ENCODE data around the gene CGRRF1.

Gene CGRRF1

DNA sequence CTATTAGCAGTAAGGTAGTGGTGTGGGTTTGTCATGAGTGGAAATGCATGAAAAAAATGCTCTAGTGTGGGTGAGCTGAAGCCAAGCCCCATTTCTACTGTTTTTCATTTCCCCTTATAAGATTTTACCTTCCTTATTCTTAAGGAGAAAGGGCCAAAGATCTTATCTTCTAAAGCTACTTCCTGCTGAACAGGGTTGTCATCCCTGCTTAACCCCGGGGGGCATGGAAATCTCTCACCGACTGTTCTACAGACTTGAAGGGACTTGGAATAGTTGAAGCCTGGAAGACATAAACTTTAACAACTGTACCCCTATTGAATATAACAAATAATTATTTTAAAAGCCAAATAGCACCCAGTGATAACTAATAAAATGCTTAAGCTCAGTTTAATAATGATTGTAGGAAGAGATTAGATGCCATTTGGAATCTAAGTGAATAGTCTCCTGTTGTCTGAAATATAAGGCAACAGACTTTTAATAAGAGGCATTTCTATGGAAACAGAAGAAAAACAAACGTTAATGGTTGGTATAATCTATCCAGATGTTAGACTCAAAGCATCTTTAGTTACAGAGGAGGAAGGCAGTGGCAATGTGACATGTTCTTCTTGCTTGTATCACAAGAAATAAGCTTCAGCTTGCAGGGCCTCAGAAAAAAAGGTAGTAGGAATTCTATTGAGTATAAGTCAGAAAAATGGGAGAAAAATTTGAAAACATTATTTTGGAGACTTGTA, 19.1 kb upstream of the CGRRF1 start:
- no peak for DNase-seq

DNA sequence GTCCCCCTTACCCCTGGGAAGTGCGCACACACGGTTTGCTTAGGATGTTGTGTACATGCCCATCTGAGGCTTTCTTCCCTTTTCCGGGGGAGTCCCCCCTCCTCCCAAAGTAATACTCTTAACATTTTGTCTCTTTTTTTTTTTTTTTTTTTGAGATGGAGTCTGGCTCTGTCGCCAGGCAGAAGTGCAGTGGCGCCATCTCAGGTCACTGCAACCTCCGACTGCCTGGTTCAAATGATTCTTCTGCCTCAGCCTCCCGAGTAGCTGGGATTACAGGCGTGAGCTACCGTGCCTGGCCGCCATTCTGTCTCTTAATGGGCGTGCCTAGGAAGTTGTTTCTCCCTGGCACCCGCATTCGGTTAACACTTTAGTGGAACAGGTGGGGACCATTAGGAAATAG, 16.4 kb upstream of the CGRRF1 start:
- no peak for DNase-seq

DNA sequence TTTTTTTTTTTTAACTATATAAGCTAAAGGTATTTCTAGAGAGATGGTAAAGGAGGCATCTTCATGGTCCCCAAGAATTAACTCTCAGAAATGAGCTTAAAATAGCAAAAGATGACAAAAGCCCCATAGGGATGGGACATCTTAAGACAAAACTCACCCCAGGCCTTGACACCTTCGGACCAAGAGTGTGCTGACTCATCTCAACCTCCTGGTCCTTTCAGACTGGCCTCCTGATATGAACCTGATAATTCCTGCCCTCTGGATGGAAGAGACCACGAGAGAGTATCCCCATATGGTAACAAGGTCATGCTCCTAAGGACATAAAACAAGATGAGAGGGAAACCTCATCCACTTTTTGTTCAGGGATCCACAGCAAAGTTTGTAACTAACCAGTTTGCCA, 12.5 kb upstream of the CGRRF1 start:
- no peak for DNase-seq

DNA sequence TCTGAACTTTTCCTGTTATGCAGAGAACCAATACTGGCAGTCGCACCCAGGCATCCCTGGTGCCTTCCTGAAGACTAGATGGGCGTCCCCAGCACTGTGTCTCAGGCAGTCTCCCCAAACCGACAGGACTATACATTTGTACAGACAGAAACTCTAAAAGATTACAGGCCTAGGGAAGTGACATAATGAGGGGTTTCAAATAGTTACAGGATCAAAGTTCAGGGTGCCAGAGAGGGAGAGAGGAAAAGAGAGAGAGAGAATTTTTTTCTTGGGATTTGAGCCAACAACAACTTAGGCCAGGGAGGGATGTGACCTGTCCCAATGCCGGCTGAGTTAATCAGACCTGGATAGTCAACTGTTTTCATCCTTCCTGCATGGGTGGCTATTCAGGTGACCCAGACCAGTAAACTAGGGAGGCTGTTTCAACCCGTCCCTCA, 11.6 kb upstream of the CGRRF1 start:
- DNase-seq = no peak

DNA sequence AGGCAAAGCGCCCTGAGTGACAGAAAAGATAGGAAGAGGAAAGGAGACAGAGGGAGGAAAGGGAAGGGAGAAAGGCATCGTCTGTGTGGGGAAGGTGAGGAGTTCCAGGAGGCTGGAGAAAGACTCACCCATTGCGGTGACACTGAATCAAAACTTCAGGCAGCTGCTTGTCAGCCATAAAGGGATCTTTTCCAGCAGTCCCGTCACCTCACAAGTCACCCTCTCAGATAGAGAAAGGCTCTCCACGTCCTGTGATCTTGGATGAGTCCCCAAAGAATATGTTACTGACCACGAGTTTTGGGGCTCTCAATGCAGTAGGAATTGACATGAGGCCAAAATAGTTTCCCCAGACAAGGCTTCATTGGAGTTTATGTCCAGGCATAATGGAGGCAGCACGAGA, 11.1 kb upstream of the CGRRF1 start:
- DNase-seq = no peak

DNA sequence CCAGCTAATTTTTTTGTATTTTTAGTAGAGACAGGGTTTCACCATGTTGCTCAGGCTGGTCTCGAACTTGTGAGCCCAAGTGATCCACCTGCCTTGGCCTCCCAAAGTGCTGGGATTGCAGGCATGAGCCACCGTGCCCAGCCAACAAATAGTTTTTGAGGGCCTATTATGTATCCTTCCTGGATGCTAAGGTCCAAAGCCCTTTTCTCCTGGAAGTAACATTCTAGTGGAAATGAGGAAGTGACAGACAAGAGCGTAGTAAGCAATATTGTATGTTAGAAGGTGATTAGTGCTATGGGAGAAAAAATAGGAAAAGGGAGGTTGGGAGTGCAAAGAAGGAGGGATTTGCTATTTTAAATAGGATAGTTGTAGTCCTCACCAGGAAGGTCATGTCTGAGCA, 9.0 kb upstream of the CGRRF1 start:
- DNase-seq = no peak

DNA sequence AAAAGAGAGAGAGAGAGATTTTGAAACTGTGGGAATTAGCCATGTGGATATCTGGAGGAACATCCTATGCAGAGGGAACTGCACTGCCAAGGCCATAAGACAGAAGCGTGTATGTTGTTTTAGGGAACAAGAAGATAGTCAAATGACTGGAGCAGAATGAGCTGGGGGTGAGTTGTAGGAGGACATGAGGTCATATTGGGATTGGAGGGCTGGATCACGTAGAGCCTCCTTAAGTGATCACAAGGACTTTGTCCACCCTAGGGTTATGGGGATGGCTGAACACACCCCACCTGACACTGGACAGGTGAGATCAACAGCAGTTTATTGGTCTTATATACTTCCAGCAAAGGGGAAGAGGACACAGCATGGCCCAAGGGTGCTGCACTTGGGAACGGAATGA, 8.2 kb upstream of the CGRRF1 start:
- DNase-seq = no peak

DNA sequence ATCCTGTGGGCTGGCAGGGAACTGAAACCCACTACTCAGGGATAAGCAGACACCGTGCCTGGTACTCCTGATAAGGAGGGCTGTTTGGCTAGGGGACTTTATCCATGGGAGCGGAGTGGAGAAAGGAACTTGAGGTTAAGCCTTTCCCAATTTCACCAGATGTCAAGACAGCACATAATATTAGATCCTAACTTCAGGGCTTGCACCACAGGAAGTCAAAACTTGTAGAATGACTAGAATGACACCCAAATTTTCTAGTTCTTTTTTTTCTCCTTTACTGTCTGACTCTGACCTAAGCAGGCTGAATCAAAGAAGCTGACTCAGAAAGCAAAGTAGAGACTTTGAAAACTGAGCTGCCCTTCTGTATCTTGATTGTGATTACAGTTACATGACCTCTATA, 7.1 kb upstream of the CGRRF1 start:
- DNase-seq = no peak

DNA sequence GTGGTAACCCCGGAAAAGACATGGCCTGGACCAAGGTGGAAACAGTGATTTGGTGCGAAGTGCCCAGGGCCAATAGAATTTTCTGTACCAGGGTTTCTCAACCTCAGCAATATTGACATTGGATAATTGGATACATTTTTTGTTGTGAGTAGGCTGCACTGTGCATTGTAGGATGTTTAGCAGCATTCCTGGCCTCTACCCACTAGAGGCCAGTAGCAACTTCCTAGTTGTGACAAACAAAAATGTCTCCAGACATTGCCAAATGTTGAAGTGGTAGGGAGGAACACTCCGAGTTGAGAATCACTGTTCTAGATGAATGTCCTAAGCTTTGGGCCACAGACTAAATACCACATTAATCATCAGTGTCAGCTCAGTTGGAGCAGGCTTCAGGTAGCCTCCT, 6.2 kb upstream of the CGRRF1 start:
- peak; percentile 25 for DNase-seq

DNA sequence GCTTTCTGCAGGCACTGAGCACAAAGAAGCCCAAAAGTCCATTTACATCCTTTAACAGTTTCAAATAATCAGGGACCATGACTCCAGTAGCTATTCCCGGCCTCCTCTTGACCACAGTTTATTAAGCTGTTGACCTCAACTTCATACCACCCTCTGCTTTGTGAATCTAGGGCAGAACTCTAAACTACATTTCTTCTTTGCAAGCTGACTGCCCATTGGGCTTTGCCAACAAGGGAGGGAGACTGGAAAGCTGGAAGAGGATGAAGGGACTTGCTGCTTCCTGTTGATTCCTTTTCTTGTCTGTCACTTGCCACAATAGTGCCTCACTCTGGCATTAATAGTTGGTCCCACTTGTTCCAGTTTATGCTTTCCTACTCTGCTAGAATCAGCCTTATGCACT, 2.7 kb downstream of the CGRRF1 start:
- DNase-seq = no peak

DNA sequence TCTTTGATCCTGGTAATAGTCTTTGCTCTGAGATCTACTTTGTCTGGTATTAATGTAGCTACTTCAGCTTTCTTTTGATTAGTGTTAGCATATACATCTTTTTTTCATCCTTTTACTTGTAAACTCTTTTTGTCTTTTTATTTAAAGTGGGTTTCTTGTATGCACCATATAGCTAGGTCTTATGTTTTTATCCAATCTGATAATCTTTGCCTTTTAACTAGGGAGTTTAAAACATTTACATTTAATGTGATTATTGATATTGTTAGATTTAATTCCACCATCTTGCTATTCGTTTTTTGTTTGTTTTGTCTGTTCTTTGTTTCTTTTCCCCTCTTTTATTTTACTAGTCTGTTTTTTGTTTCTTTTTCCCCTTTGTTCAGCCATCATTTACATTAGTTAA, 6.0 kb downstream of the CGRRF1 start:
- DNase-seq = no peak

DNA sequence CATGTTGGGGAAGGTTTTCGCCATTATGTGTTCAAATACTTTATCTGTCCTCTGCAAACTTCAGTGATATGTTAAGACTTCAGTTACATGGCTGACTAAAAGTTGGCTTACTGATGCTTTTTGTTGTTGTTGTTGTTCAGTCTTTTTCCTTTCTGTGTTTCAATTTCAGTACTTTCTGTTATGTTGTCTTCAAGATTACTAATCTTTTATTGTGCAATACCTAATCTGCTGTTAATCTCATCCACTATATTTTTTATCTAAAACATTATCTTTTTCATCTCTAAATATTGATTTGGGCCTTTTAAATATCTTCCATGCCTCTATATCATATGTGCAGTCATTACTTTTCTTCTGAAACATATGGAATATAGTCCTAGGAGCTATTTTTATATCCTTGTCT, 7.0 kb downstream of the CGRRF1 start:
- DNase-seq = no peak

DNA sequence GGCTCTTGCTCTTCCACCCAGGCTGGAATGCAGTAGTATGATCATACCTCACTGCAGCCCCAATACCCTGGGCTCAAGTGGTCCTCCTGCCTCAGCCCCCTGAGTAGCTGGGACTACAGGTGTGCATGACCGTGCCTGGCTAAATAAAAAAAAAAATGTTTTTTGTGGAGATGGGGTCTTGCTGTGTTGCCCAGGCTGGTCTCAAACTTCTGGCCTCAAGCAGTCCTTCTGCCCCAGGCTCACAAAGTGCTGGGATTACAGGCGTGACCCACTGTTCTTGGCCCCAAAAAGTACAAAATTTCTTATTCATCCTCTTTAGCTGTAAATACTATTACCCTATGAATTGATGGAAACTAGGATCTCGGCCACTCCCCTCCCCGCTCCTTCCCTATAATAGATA, 14.7 kb downstream of the CGRRF1 start:
- DNase-seq = no peak

DNA sequence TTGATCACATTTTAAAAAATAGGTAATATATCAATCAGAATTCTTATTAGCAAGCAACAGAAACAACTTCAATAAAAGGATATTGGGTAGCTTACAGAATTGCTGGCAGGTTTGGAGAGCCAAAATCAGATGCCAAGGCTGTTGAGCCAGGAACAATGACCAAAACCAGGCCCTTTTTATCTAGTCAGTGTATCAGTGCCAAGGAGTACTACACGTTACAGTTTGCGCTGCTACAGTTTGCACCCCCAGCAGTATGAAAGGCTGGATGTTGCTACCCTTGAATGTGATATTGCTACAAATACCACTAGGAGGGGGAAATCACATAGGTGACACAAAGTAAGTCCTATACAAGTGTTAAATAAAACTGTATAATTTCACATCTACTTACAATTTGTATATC, 19.3 kb downstream of the CGRRF1 start:
- DNase-seq = no peak

DNA sequence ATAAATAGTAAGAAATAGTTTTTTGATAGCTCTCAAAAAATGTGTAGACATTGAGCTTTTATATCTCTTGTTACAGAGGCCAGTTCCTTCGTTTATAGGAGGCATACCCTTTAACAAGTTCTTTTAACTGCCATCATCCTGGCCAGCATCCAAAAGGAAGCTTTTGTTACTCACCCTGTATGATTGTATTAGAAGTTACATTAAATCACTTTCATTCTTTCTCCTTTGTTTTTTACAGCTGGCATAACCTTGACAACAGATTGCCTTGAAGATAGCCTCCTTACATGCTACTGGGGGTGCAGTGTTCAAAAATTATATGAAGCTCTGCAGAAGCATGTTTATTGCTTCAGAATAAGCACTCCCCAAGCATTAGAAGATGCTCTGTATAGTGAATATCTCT, 20.1 kb downstream of the CGRRF1 start:
- no peak for DNase-seq

DNA sequence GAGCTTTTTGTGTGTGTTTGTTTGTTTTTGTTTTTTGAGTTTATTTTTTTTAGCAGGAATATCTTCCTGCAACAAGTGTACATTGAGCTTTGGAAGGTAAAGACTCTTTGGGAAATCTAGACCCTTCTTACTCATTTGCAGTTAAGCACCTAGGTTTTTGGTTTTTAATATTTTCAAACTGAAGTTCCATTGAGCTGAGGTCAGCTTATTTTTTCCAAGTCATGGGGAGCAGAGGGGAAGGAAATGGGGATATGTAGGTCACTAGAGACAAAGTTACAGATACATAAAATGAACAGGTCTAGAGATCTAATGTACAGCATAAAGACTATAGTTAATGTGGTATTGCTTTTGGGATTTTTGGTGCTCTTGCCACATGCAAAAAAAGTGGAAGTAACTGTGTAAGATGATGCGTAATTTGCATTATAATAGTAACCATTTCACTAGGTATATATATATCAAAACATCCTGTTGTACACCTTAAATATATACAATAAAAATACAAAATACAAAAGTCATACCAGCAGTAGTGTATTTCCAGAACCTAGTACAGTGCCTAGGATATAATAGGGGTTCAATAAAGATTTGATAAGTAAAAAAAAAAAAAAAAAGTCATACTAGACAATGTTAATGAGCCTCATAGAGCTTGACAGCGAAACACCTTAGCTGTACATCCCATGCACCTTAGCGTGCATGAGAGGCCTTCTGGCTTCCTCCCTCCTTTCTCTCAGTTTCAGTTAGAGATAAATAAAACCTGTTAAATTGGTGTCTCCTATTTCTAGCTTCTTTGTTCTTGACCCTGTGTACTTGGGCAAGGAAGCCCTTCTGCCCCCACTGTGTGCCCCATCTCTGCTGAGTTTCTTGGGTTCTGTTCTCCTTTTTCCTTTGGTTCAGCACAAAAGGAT, 22.7 kb downstream of the CGRRF1 start:
- no peak for DNase-seq

DNA sequence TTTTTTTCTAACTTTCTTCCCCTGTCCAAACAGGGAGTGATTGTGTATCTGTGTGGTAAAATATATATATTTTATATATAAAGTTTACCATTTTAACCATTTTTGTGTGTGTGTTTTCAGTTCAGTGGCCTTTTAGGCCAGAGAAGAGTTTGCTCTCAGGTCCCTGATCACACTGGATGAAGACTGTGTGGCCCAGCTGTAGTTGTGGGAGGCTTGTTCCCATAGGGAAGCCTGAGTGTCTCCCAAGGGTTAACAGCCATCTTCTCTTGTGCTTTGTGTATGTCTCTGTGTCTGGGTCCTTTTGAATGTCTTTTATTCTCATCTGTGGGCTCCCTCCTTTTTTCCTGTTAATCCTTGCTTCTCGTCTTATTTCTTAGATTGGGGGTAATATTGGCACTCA, 23.4 kb downstream of the CGRRF1 start:
- DNase-seq = no peak

DNA sequence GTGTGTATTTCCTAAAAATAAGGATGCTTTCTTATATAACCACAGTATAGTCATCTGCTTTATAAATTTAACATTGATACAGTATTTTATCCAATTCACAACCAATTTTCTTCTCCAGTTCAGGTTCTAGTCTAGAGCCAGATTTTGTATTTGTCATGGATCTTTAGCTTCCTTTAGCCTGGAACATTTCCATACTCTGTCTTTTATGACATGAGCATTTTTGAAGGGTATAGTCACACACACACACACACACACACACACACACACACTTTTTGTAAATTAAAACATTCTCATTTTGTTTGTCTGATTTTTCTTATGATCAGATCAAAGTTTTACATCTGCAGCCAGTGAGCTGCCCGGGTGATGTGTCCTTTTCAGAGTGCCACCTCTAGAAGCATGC, 25.4 kb downstream of the CGRRF1 start:
- no peak for DNase-seq

DNA sequence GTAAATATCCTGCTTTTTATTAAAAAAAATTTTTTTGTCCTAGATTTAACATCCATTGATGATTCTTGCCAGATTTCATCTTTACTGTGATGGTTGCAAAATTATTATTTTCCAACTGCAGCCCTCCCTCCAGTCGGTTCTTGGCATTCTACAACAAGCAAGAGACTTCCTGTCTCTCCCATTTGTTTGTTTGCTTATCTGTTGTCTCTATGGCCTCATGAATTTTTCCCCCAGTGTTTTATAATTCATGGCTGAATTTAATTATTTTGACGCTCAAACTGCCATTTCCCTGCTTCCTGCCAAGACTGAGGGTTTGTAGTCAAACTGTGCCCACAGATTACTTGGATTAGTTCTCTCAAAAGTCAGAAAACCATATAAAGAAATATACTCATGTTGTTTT, 25.9 kb downstream of the CGRRF1 start:
- no peak for DNase-seq

DNA sequence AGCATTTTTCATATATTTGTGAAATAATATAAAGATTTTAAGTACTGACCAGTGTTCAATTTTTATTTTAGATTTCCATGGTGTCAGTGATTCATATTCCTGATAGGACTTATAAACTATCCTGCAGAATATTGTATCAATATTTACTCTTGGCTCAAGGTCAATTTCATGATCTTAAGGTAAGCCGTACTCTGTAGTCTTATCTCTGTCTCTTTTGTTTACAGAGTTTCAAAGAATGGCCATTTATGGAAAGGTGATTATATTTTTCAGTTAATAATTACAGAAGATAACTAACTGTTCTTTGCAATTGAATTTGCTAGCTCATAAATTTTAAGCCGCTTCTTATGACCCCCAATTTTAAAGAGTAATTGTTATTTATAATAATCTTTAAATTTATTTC, 27.9 kb downstream of the CGRRF1 start:
- DNase-seq = no peak

DNA sequence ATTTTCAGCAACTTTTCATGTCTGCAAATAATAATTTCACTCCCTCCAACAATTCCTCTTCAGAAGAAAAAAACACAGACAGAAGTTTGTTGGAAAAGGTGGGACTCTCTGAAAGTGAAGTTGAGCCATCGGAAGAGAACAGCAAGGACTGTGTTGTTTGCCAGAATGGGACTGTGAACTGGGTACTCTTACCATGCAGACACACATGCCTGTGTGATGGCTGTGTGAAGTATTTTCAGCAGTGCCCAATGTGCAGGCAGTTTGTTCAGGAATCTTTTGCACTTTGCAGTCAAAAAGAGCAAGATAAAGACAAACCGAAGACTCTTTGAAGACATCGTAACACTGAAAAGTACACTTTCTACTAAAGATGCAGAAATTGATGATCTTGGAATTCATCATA, 28.3 kb downstream of the CGRRF1 start:
- no peak for DNase-seq

DNA sequence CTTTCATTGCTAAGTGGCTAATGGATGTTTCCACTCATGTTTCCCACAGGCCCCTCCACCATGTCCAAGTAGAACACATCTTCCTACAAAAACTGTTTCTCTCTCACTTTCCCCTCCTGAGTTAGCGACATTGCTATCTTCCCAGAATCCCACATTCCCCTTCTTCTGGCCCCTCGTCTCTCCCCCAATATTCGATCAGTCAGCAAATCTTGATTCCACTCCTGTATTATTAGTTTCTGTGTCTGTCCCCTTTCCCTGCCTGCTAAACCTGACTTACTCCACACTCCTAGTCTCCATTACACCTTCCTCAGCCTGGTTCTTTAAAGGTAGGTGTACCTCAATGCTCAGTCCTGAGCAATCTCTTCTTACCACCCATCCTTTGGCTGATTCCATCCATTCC, 37.9 kb downstream of the CGRRF1 start:
- no peak for DNase-seq

DNA sequence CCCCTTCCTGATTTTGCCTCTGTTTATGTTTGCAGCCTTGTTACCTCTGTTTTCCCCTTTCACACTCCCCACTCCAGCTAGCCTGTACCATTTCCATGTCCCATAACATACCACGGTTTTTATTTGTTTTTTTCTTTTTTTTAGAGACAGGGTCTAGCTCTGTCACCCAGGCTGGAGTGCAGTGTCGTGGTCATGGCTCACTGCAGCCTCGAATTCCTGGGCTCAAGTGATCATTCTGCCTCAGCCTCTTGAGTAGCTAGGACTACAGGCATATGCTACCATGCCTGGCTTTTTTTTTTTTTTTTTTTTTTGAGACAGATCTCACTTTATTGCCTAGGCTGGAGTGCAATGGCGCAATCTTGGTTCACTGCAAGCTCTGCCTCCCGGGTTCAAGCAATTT, 38.8 kb downstream of the CGRRF1 start:
- DNase-seq = no peak

DNA sequence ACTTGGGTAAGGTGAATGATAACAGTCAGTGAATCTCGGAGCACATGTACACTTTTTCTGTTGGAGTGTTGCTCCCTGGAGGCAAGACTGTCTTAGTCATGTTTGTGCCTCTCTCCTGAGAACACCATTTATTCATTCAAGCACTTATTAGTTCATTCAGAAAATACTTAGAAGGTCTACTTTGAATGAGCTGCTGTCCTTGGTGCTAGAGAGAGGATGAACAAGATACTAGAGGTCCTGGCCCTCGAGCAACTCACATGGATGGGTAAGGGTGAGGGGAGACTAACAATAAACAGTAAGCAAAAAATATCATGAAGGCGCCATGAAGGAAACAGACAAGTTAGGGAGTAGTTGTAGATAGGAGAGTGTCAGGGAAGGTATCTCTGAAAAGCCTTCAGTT, 40.2 kb downstream of the CGRRF1 start:
- DNase-seq = no peak

DNA sequence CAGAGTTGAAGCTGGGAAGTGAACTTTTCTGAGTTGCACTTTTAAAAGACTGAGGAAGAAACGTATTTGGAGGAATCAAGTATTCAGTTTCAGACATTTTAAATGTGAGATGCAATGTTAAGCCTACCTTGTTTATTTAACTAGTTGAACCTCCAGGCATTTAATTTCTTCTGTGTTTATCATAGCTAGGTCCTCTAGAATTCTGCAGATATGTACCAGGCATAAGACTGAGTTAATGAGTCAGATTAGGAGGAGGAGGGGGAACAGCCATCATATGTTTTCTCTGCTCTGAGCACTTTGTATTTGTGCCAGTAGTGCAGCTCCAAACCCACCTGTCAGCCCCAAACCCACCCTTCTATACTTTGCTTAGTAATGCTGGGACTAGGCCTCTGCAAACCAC, 40.8 kb downstream of the CGRRF1 start:
- DNase-seq = no peak
